RPMI7951 (cell line): Measurements from ENCODE around the gene ISOC2. TPM values are rescaled to one million over a fixed set of nuclear protein-coding genes. Genes with fewer than 3 reads are reported as not detected.
"Not testable (repeated sequence)": the region's sequence is repeated elsewhere in the genome, so short reads cannot be mapped to it uniquely, and the experiment has no call there.

Experiments
- DNase-seq: peaks from one replicate; pipeline ENCODE4 v3.0.0-alpha.2; 2012; ENCODE audit warnings: low read depth
- total RNA-seq: library from RNA; depleted of rRNA; stranded (reverse); fragments of >200 nt; shearing (Covaris generic); gene quantifications from 2 replicates; pipeline ENCODE4 v1.2.3, GENCODE V29; 2014

Gene ISOC2
- total RNA-seq, 1 experiment from 2014 or later = 81.9 TPM

GRCh38 chr19:55440411-55441105 is 20.9 kb downstream of the ISOC2 start:
- no peak for DNase-seq

- DNase-seq = no peak
Measured at GRCh38 chr19:55439052-55439451, 22.4 kb downstream of the ISOC2 start.

- peak; percentile 71 for DNase-seq
Measured at GRCh38 chr19:55437410-55437809, 24.0 kb downstream of the ISOC2 start.

- no peak for DNase-seq
Measured at GRCh38 chr19:55436847-55437246, 24.6 kb downstream of the ISOC2 start.

- DNase-seq = no peak
Measured at GRCh38 chr19:55435020-55435419, 26.4 kb downstream of the ISOC2 start.

- no peak for DNase-seq
Measured at GRCh38 chr19:55434356-55434919, 27.0 kb downstream of the ISOC2 start.

GRCh38 chr19:55433292-55433691 is 28.1 kb downstream of the ISOC2 start:
- DNase-seq = no peak

GRCh38 chr19:55432241-55432959 is 29.0 kb downstream of the ISOC2 start:
- no peak for DNase-seq

GRCh38 chr19:55431183-55431582 is 30.3 kb downstream of the ISOC2 start:
- DNase-seq = no peak

GRCh38 chr19:55426042-55426441 is 35.4 kb downstream of the ISOC2 start:
- DNase-seq = no peak

- no peak for DNase-seq
Measured at GRCh38 chr19:55424518-55424917, 36.9 kb downstream of the ISOC2 start.

GRCh38 chr19:55423225-55424005 is 38.0 kb downstream of the ISOC2 start:
- no peak for DNase-seq

- not testable (repeated sequence) for DNase-seq
Measured at GRCh38 chr19:55421281-55421680, 40.2 kb downstream of the ISOC2 start.

- DNase-seq = no peak
Measured at GRCh38 chr19:55419624-55420236, 41.7 kb downstream of the ISOC2 start.

GRCh38 chr19:55419103-55419502 is 42.3 kb downstream of the ISOC2 start:
- no peak for DNase-seq

GRCh38 chr19:55418185-55418584 is 43.3 kb downstream of the ISOC2 start:
- peak; percentile 78 for DNase-seq

GRCh38 chr19:55410168-55410567 is 51.3 kb downstream of the ISOC2 start:
- no peak for DNase-seq

- not testable (repeated sequence) for DNase-seq
Measured at GRCh38 chr19:55409179-55409578, 52.3 kb downstream of the ISOC2 start.

GRCh38 chr19:55408533-55408872 is 52.9 kb downstream of the ISOC2 start:
- DNase-seq = no peak

- peak; percentile 100 for DNase-seq
Measured at GRCh38 chr19:55407800-55408532, 53.5 kb downstream of the ISOC2 start.

- DNase-seq = not testable (repeated sequence)
Measured at GRCh38 chr19:55407550-55407799, 54.0 kb downstream of the ISOC2 start, which contains the start of gene UBE2S. Gene UBE2S (minus strand): TSS chr19:55407788. CDS start chr19:55407589, 199 bp downstream.
